HCT116 (cell line): ENCODE data around the gene WDR88. TPM values are rescaled to one million over a fixed set of nuclear protein-coding genes. Genes with fewer than 3 reads are reported as not detected.

Experiments used
- ATAC-seq: fragments of 200-7000 bp; cut with Tn5 transposase; 2 replicates; pipeline ENCODE4 v1.9.1; 2020; ENCODE audit warnings: mild to moderate bottlenecking, moderate library complexity
- BruUV-seq: library from RNA; stranded (reverse); fragments of 400-500 nt; replicated peaks from 2 replicates; lab custom pipeline; 2021; lab: Mats Ljungman, UMichigan
- CTCF ChIA-PET: fragments of 300-600 bp; sonication (Branson Sonifier 250); formaldehyde crosslinking; loops from one replicate; lab custom pipeline; 2021; ENCODE audit warnings: antibody characterized with exemption; lab: Charles Lee
- POLR2A ChIA-PET: fragments of 300-600, 350-600 bp; sonication (Branson Sonifier 250); formaldehyde crosslinking; loops from one replicate; lab custom pipeline; 2021; ENCODE audit warnings: antibody characterized with exemption; lab: Charles Lee
- RAD21 ChIA-PET, 2 experiments: fragments of 300-600 bp; sonication (Branson Sonifier 250); formaldehyde crosslinking; loops; one replicate each; lab custom pipeline; 2023; ENCODE audit warnings: low total read pairs in 2 of 2; ENCODE audit not compliant: uncharacterized antibody in 2 of 2, unreplicated experiment in 2 of 2, low non-redundant PET in 1 of 2; lab: Charles Lee
- DNase-seq: peaks from one replicate; pipeline ENCODE4 v3.0.0-alpha.2; 2010; ENCODE audit warnings: low read depth, low spot score
- H2AFZ ChIP-seq: fragments of 200-600 bp; shearing (Covaris generic), sonication (generic); 2 replicates; pipeline ENCODE4 v1.6.1; 2017; ENCODE audit warnings: low read depth, mixed run types, mixed read lengths, antibody characterized with exemption, low read length; ENCODE audit not compliant: poor library complexity, severe bottlenecking
- H3K27ac ChIP-seq: 2 replicates; pipeline ENCODE4 v1.5.1; 2012; ENCODE audit warnings: low read depth, low read length
- H3K27me3 ChIP-seq: fragments of 200-600 bp; sonication (generic); 2 replicates; pipeline ENCODE4 v1.6.1; 2016; ENCODE audit warnings: mixed run types, low read length, mixed read lengths; ENCODE audit not compliant: insufficient read depth
- H3K36me3 ChIP-seq, 2 experiments: fragments of 200-500 bp in 1 of 2; fragments of 200-600 bp in 1 of 2; sonication (Bioruptor generic) in 1 of 2; sonication (generic) in 1 of 2; 2 replicates each; pipeline versions ENCODE4 v1.5.1 to v1.6.1; 2014 to 2016; ENCODE audit warnings: low read length in 2 of 2, inconsistent platforms in 1 of 2, mixed read lengths in 1 of 2, mixed run types in 1 of 2; ENCODE audit not compliant: insufficient read depth in 2 of 2, control insufficient read depth in 1 of 2
- H3K4me1 ChIP-seq, 2 experiments: fragments of 200-600 bp in 1 of 2; sonication (generic) in 1 of 2; 2 replicates each; pipeline versions ENCODE4 v1.5.1 to v1.6.1; 2012 to 2017; ENCODE audit warnings: low read length in 2 of 2, inconsistent platforms in 1 of 2, mild to moderate bottlenecking in 1 of 2, mixed read lengths in 1 of 2, mixed run types in 1 of 2, moderate library complexity in 1 of 2; ENCODE audit not compliant: insufficient read depth in 2 of 2, control insufficient read depth in 1 of 2
- H3K4me2 ChIP-seq: fragments of 200-600 bp; sonication (generic); 2 replicates; pipeline ENCODE4 v1.6.1; 2017; ENCODE audit warnings: mixed run types, low read length, mixed read lengths
- H3K4me3 ChIP-seq, 2 experiments: fragments of 200-600 bp in 1 of 2; sonication (generic) in 1 of 2; replicated peaks in 1 of 2; 2 replicates each; pipeline ENCODE4 v1.5.1; 2011 to 2016; ENCODE audit warnings: low read length in 2 of 2, control low read depth in 1 of 2, low read depth in 1 of 2, mild to moderate bottlenecking in 1 of 2, mixed read lengths in 1 of 2, mixed run types in 1 of 2
- H3K79me2 ChIP-seq: fragments of 200-600 bp; sonication (generic); 2 replicates; pipeline ENCODE4 v1.6.1; 2017; ENCODE audit warnings: mild to moderate bottlenecking, mixed run types, low read length, moderate library complexity, mixed read lengths; ENCODE audit not compliant: insufficient read depth
- H3K9ac ChIP-seq: fragments of 200-600 bp; sonication (generic); 2 replicates; pipeline ENCODE4 v1.6.1; 2016; ENCODE audit warnings: low read length, mixed read lengths
- H3K9me2 ChIP-seq: fragments of 200-600 bp; sonication (generic), shearing (Covaris generic); 2 replicates; pipeline ENCODE4 v1.6.1; 2017; ENCODE audit warnings: mixed run types, mild to moderate bottlenecking, moderate library complexity; ENCODE audit not compliant: insufficient read depth
- H3K9me3 ChIP-seq, 2 experiments: fragments of 200-500 bp in 1 of 2; fragments of 200-600 bp in 1 of 2; sonication (Bioruptor generic) in 1 of 2; sonication (generic) in 1 of 2; 2 replicates each; pipeline ENCODE4 v1.6.1; 2014 to 2017; ENCODE audit warnings: low read length in 2 of 2, mixed read lengths in 2 of 2, inconsistent platforms in 1 of 2, low read depth in 1 of 2, mild to moderate bottlenecking in 1 of 2, mixed run types in 1 of 2, moderate library complexity in 1 of 2; ENCODE audit not compliant: control insufficient read depth in 1 of 2, insufficient read depth in 1 of 2
- H4K20me1 ChIP-seq: fragments of 200-600 bp; sonication (generic), shearing (Covaris generic); 2 replicates; pipeline ENCODE4 v1.6.1; 2017; ENCODE audit warnings: mixed run types, mild to moderate bottlenecking, moderate library complexity; ENCODE audit not compliant: insufficient read depth
- ATF3 ChIP-seq: IDR thresholded peaks from 2 replicates; pipeline ENCODE4 v1.6.1; 2012
- CBX3 ChIP-seq: IDR thresholded peaks from 2 replicates; pipeline ENCODE4 v1.6.1; 2012; ENCODE audit warnings: low read depth
- CEBPB ChIP-seq: IDR thresholded peaks from 2 replicates; pipeline ENCODE4 v1.6.1; 2012; ENCODE audit warnings: low read depth
- CTCF ChIP-seq, 3 experiments: fragments of 200-600 bp in 1 of 3; sonication (generic) in 1 of 3; IDR thresholded peaks in 2 of 3; conservative IDR thresholded peaks in 1 of 3; 2 replicates each; pipeline ENCODE4 v1.5.1; 2012 to 2017; ENCODE audit warnings: low read depth in 2 of 3, low read length in 2 of 3, antibody characterized with exemption in 1 of 3, borderline replicate concordance in 1 of 3, control low read depth in 1 of 3, mild to moderate bottlenecking in 1 of 3, mixed read lengths in 1 of 3, mixed run types in 1 of 3, moderate library complexity in 1 of 3; ENCODE audit not compliant: insufficient read depth in 1 of 3
- ELF1 ChIP-seq: IDR thresholded peaks from 2 replicates; pipeline ENCODE4 v1.6.1; 2012; ENCODE audit warnings: low read depth, borderline replicate concordance
- EZH2 ChIP-seq: fragments of 200-600 bp; sonication (generic); IDR thresholded peaks from 2 replicates; pipeline ENCODE4 v1.6.1; 2017; ENCODE audit warnings: antibody characterized with exemption, mixed run types
- FOSL1 ChIP-seq: IDR thresholded peaks from 2 replicates; pipeline ENCODE4 v1.6.1; 2012; ENCODE audit warnings: low read depth
- JUND ChIP-seq: IDR thresholded peaks from 2 replicates; pipeline ENCODE4 v1.6.1; 2012
- MAX ChIP-seq: IDR thresholded peaks from 2 replicates; pipeline ENCODE4 v1.6.1; 2012
- POLR2A ChIP-seq: IDR thresholded peaks from 2 replicates; pipeline ENCODE4 v1.7.0; 2011; ENCODE audit warnings: borderline replicate concordance; ENCODE audit not compliant: insufficient read depth, insufficient read length; ENCODE audit errors: extremely low read depth
- RAD21 ChIP-seq: IDR thresholded peaks from 2 replicates; pipeline ENCODE4 v1.6.1; 2012; ENCODE audit warnings: low read depth, mild to moderate bottlenecking
- REST ChIP-seq: IDR thresholded peaks from 2 replicates; pipeline ENCODE4 v1.6.1; 2012; ENCODE audit warnings: low read depth
- SP1 ChIP-seq: IDR thresholded peaks from 2 replicates; pipeline ENCODE4 v1.6.1; 2012; ENCODE audit warnings: low read depth
- SRF ChIP-seq: IDR thresholded peaks from 2 replicates; pipeline ENCODE4 v1.6.1; 2012; ENCODE audit warnings: low read depth
- TCF7L2 ChIP-seq: IDR thresholded peaks from 2 replicates; pipeline ENCODE4 v1.7.0; 2011; ENCODE audit warnings: borderline replicate concordance, inconsistent platforms; ENCODE audit not compliant: insufficient read depth, insufficient read length; ENCODE audit errors: extremely low read depth
- YY1 ChIP-seq: IDR thresholded peaks from 2 replicates; pipeline ENCODE4 v1.6.1; 2011; ENCODE audit warnings: low read length, low read depth, moderate library complexity, mild to moderate bottlenecking; ENCODE audit not compliant: insufficient replicate concordance; ENCODE audit errors: extremely low read depth
- ZBTB33 ChIP-seq: IDR thresholded peaks from 2 replicates; pipeline ENCODE4 v1.6.1; 2011; ENCODE audit warnings: mild to moderate bottlenecking, low read length, moderate library complexity; ENCODE audit not compliant: insufficient replicate concordance; ENCODE audit errors: extremely low read depth
- ZFX ChIP-seq: fragments of 450-650 bp; IDR thresholded peaks from 2 replicates; pipeline ENCODE4 v1.6.1; 2017
- ZNF274 ChIP-seq: fragments of 200-500 bp; sonication (Bioruptor generic); IDR thresholded peaks from 2 replicates; pipeline ENCODE4 v1.6.1; 2014; ENCODE audit warnings: mild to moderate bottlenecking, low read depth, low read length, inconsistent platforms
- intact Hi-C: fragments of 100-400 bp; cut with micrococcal nuclease; formaldehyde crosslinking; loops from 2 replicates; pipeline ENCODE4 v1.10.0; 2022
- total RNA-seq: library from RNA; stranded (reverse); gene quantifications from one replicate; pipeline ENCODE4 v1.2.1, GENCODE V29; 2021; ENCODE audit not compliant: unreplicated experiment

Gene WDR88
- total RNA-seq, 1 experiment from 2014 or later = not detected

- no peak for DNase-seq
- peaks cover 6% of the 10 kb centered on the region in 2 experiments; a peak in 3 of 4 replicates for H3K36me3 ChIP-seq
- TF ChIP-seq CEBPB (no peak), CBX3 (no peak), YY1 (no peak), REST (no peak), ZNF274 (no peak), ZFX (no peak), ELF1 (no peak), SP1 (no peak), RAD21 (no peak), EZH2 (no peak), CTCF (IDR thresholded peaks at IDR 0.05 in 2 of 3, conservative IDR thresholded peaks at IDR 0.05 in 1 of 3; ENCODE audit: borderline replicate concordance in 1 of 3, insufficient read depth in 1 of 3, low read depth in 2 of 3, low read length in 2 of 3) (no peak), ATF3 (no peak), TCF7L2 (no peak), FOSL1 (no peak), SRF (no peak), ZBTB33 (no peak), MAX (no peak), JUND (no peak), POLR2A (no peak)
- no peak overlapping the region for H3K4me3 ChIP-seq
- no peaks in the 10 kb centered on the region for H3K9me2 ChIP-seq
- no peak for ATAC-seq
- no peak overlapping the region for H2AFZ ChIP-seq
- H3K79me2 ChIP-seq = no peaks in the 10 kb centered on the region
- no peak overlapping the region for H3K9ac ChIP-seq
- RAD21 ChIA-PET = no interaction called here
- BruUV-seq = no TSS peak
- POLR2A ChIA-PET = no interaction called here
- CTCF ChIA-PET = no interaction called here
- no peak overlapping the region for H3K27ac ChIP-seq
- H3K4me2 ChIP-seq = no peak overlapping the region
- H3K4me1 ChIP-seq = peaks cover 9 to 26% of the 10 kb centered on the region in 2 experiments
- H3K9me3 ChIP-seq = no peaks in the 10 kb centered on the region
- intact Hi-C loops = no loop called here
- H3K27me3 ChIP-seq = no peaks in the 10 kb centered on the region
- no peaks in the 10 kb centered on the region for H4K20me1 ChIP-seq
These were observed 41.7 kb upstream of the WDR88 start for GRCh38 chr19:33090179-33090578.
